VCaP (cell line): Measurements from ENCODE around the gene EIF2B2.
A peak's percentile ranks its signal among the peaks of the same experiment; 100 is the strongest.

Experiments used
- H3K27ac ChIP-seq: fragments of 450-650 bp; 2 replicates; pipeline ENCODE4 v1.5.1; 2017
- CTCF ChIP-seq: fragments of 450-650 bp; conservative IDR thresholded peaks from 2 replicates; pipeline ENCODE4 v1.5.1; 2017; ENCODE audit warnings: mild to moderate bottlenecking, moderate library complexity

The EIF2B2 gene

GRCh38 chr14:75002392-75003249 is at the start of gene EIF2B2:
Gene EIF2B2, plus strand, starts transcription at chr14:75002921. Its CDS starts 70 bp downstream, at chr14:75002991.
- no peak for TF ChIP-seq CTCF
- peak within 1 kb of the TSS; percentile 75 for H3K27ac ChIP-seq

GRCh38 chr14:74953686-74954085 is 49.0 kb upstream of the EIF2B2 start:
- no peak overlapping the region for H3K27ac ChIP-seq
- no peak for TF ChIP-seq CTCF

GRCh38 chr14:74954232-74954946 is 48.3 kb upstream of the EIF2B2 start:
- no peak overlapping the region; the same call in 1 of the 2 replicates for H3K27ac ChIP-seq

GRCh38 chr14:74954947-74955228 is 47.8 kb upstream of the EIF2B2 start:
- no peak for TF ChIP-seq CTCF
- H3K27ac ChIP-seq: no peak overlapping the region; the same call in 1 of the 2 replicates

More at GRCh38 chr14:74954232-74954946, 48.3 kb upstream of the EIF2B2 start:
- no peak for TF ChIP-seq CTCF

- TF ChIP-seq CTCF: no peak
- H3K27ac ChIP-seq: no peak within 1 kb of the TSS; the same call in 1 of the 2 replicates
These were observed 47.3 kb upstream of the EIF2B2 start, which contains the start of gene PGF for GRCh38 chr14:74955229-74956026. Gene PGF, minus strand, starts transcription at chr14:74955597. Its CDS starts 355 bp downstream, at chr14:74955242.

GRCh38 chr14:74956027-74956279 is 46.8 kb upstream of the EIF2B2 start:
- H3K27ac ChIP-seq: no peak overlapping the region
- TF ChIP-seq CTCF: no peak
